HEK293 (cell line): Measurements from ENCODE around the gene SLC51B.
"Not testable (repeated sequence)": the region's sequence is repeated elsewhere in the genome, so short reads cannot be mapped to it uniquely, and the experiment has no call there.

Experiments used
- CTCF ChIA-PET: fragments of 350-600 bp; formaldehyde crosslinking; extraction: SDS; loops from one replicate; lab custom pipeline; 2021; ENCODE audit warnings: antibody characterized with exemption; lab: Yijun Ruan, JAX
- POLR2A ChIA-PET: fragments of 300-600 bp; formaldehyde crosslinking; extraction: SDS; loops from one replicate; lab custom pipeline; 2020; ENCODE audit warnings: antibody characterized with exemption, inconsistent platforms; lab: Yijun Ruan, JAX
- H3K27ac ChIP-seq: fragments of 200-500 bp; sonication (Bioruptor generic); 2 replicates; pipeline ENCODE4 v1.5.1; 2014; ENCODE audit warnings: low read depth, low read length, control low read depth, inconsistent platforms; ENCODE audit errors: extremely low read depth
- H3K36me3 ChIP-seq, 2 experiments: fragments of 200-500 bp in 1 of 2; sonication (Bioruptor generic) in 1 of 2; 1 replicate in 1 of 2; 2 replicates in 1 of 2; pipeline ENCODE4 v1.5.1; 2014 to 2017; ENCODE audit warnings: inconsistent platforms in 2 of 2, low read length in 2 of 2; ENCODE audit not compliant: control insufficient read depth in 2 of 2, insufficient read depth in 1 of 2
- H3K4me1 ChIP-seq: fragments of 200-500 bp; sonication (Bioruptor generic); 2 replicates; pipeline ENCODE4 v1.5.1; 2014; ENCODE audit warnings: mild to moderate bottlenecking, low read length, inconsistent platforms; ENCODE audit not compliant: control insufficient read depth, insufficient read depth
- H3K4me3 ChIP-seq: 2 replicates; pipeline ENCODE4 v1.5.1; 2011; ENCODE audit warnings: low read depth, mild to moderate bottlenecking, control low read depth, low read length, moderate library complexity
- H3K9me3 ChIP-seq: fragments of 200-500 bp; sonication (Bioruptor generic); 2 replicates; pipeline ENCODE4 v1.5.1; 2014; ENCODE audit warnings: low read depth, low read length, inconsistent platforms; ENCODE audit not compliant: control insufficient read depth, insufficient read depth
- GLI4 ChIP-seq: fragments of 450-650 bp; formaldehyde crosslinking; IDR thresholded peaks from 2 replicates; pipeline ENCODE4 v1.5.1; 2016; ENCODE audit warnings: missing biosample characterization, missing genetic modification characterization
- GLIS1 ChIP-seq: fragments of 450-650 bp; formaldehyde crosslinking; IDR thresholded peaks from 2 replicates; pipeline ENCODE4 v1.5.1; 2016; ENCODE audit warnings: missing biosample characterization, missing genetic modification characterization
- GLIS2 ChIP-seq: fragments of 450-650 bp; formaldehyde crosslinking; IDR thresholded peaks from 2 replicates; pipeline ENCODE4 v1.5.1; 2016; ENCODE audit warnings: missing biosample characterization, missing genetic modification characterization
- HOXC10 ChIP-seq: sonication (generic); formaldehyde crosslinking; IDR thresholded peaks from 2 replicates; pipeline ENCODE4 v1.8.1; 2023; ENCODE audit warnings: mild to moderate bottlenecking, missing genetic modification reagents
- KLF16 ChIP-seq: fragments of 450-650 bp; formaldehyde crosslinking; IDR thresholded peaks from 2 replicates; pipeline ENCODE4 v1.5.1; 2017; ENCODE audit warnings: missing biosample characterization, missing genetic modification characterization
- PRDM1 ChIP-seq: fragments of 450-650 bp; formaldehyde crosslinking; IDR thresholded peaks from 2 replicates; pipeline ENCODE4; 2016; ENCODE audit warnings: missing biosample characterization, missing genetic modification characterization
- TSHZ1 ChIP-seq: fragments of 450-650 bp; formaldehyde crosslinking; IDR thresholded peaks from 2 replicates; pipeline ENCODE4 v1.5.1; 2016; ENCODE audit warnings: missing biosample characterization, missing genetic modification characterization, borderline replicate concordance
- ZFP69B ChIP-seq: fragments of 450-650 bp; formaldehyde crosslinking; IDR thresholded peaks from 2 replicates; pipeline ENCODE4 v1.5.1; 2016; ENCODE audit warnings: missing biosample characterization, missing genetic modification characterization
- ZNF366 ChIP-seq: fragments of 450-650 bp; formaldehyde crosslinking; conservative IDR thresholded peaks from 2 replicates; pipeline ENCODE4 v1.5.1; 2016; ENCODE audit warnings: missing biosample characterization, missing genetic modification characterization
- ZNF416 ChIP-seq: fragments of 450-650 bp; formaldehyde crosslinking; IDR thresholded peaks from 2 replicates; pipeline ENCODE4 v1.5.1; 2016; ENCODE audit warnings: missing biosample characterization, missing genetic modification characterization
- ZNF423 ChIP-seq: fragments of 450-650 bp; formaldehyde crosslinking; IDR thresholded peaks from 2 replicates; pipeline ENCODE4 v1.5.1; 2016; ENCODE audit warnings: missing biosample characterization, missing genetic modification characterization
- ZNF580 ChIP-seq: fragments of 450-650 bp; formaldehyde crosslinking; IDR thresholded peaks from 2 replicates; pipeline ENCODE4 v1.5.1; 2016; ENCODE audit warnings: missing biosample characterization, missing genetic modification characterization
- ZNF677 ChIP-seq: fragments of 450-650 bp; IDR thresholded peaks from 2 replicates; pipeline ENCODE4 v1.5.0; 2018; ENCODE audit warnings: missing biosample characterization, mild to moderate bottlenecking, missing genetic modification characterization, moderate library complexity
- ZNF707 ChIP-seq: fragments of 450-650 bp; formaldehyde crosslinking; IDR thresholded peaks from 2 replicates; pipeline ENCODE4 v1.5.1; 2016; ENCODE audit warnings: missing biosample characterization, missing genetic modification characterization
- ZNF776 ChIP-seq: fragments of 450-650 bp; formaldehyde crosslinking; IDR thresholded peaks from 2 replicates; pipeline ENCODE4 v1.5.0; 2017; ENCODE audit warnings: missing biosample characterization, missing genetic modification characterization, borderline replicate concordance
- ZNF777 ChIP-seq: fragments of 450-650 bp; formaldehyde crosslinking; IDR thresholded peaks from 2 replicates; pipeline ENCODE4 v1.5.1; 2017; ENCODE audit warnings: missing biosample characterization, missing genetic modification characterization, borderline replicate concordance
- ZSCAN23 ChIP-seq: fragments of 450-650 bp; formaldehyde crosslinking; IDR thresholded peaks from 2 replicates; pipeline ENCODE4 v1.5.1; 2016; ENCODE audit warnings: missing biosample characterization, missing genetic modification characterization
- ZXDB ChIP-seq: fragments of 450-650 bp; formaldehyde crosslinking; IDR thresholded peaks from 2 replicates; pipeline ENCODE4 v1.5.1; 2016; ENCODE audit warnings: missing biosample characterization, missing genetic modification characterization

SLC51B gene

GRCh38 chr15:65072027-65072426, 26.8 kb downstream of the SLC51B start:
- Histone ChIP-seq H3K27ac (no peak overlapping the region), H3K4me3 (no peak overlapping the region), H3K4me1 (no peaks in the 10 kb centered on the region), H3K9me3 (no peaks in the 10 kb centered on the region), H3K36me3 (no peaks in the 10 kb centered on the region)
- POLR2A ChIA-PET = no interaction called here
- CTCF ChIA-PET = interaction anchor here (0.6 kb wide), 1 partner anchor 1091 kb away, joined by 3 read pairs; no protein-coding TSS in a partner anchor
- TF ChIP-seq ZNF580 (tag by site-specific recombination) (no peak), ZNF366 (no peak), ZNF777 (tag by site-specific recombination) (no peak), ZNF707 (no peak), ZFP69B (tag by site-specific recombination) (no peak)

GRCh38 chr15:65072617-65073016, 27.4 kb downstream of the SLC51B start:
- ChIA-PET CTCF (no interaction called here), POLR2A (interaction anchor here (0.5 kb wide), 1 partner anchor 205 kb away, joined by 3 read pairs; no protein-coding TSS in a partner anchor)
- Histone ChIP-seq H3K27ac (no peak overlapping the region), H3K9me3 (no peaks in the 10 kb centered on the region), H3K4me1 (no peaks in the 10 kb centered on the region), H3K4me3 (no peak overlapping the region), H3K36me3 (no peaks in the 10 kb centered on the region)
- no peak for TF ChIP-seq PRDM1 (tag by site-specific recombination)
- no peak for TF ChIP-seq ZNF416 (tag by site-specific recombination)
- TF ChIP-seq ZXDB (tag by site-specific recombination) = no peak
- no peak for TF ChIP-seq TSHZ1
- no peak for TF ChIP-seq ZNF423 (tag by site-specific recombination)
- TF ChIP-seq ZNF776 (tag by site-specific recombination) = no peak
- no peak for TF ChIP-seq GLIS2 (tag by site-specific recombination)
- no peak for TF ChIP-seq GLIS1 (tag by site-specific recombination)
- TF ChIP-seq ZNF677 (tag by site-specific recombination) = no peak
- TF ChIP-seq HOXC10 = no peak
- no peak for TF ChIP-seq KLF16 (tag by site-specific recombination)
- TF ChIP-seq GLI4 (tag by site-specific recombination) = no peak
- no peak for TF ChIP-seq ZSCAN23

GRCh38 chr15:65074946-65075345, 29.8 kb downstream of the SLC51B start:
- CTCF ChIA-PET = interaction anchor here (1.2 kb wide), 1 partner anchor 27 kb away, joined by 4 read pairs; no protein-coding TSS in a partner anchor
- POLR2A ChIA-PET, H3K36me3 ChIP-seq: not testable (repeated sequence)

More at GRCh38 chr15:65074946-65075345, 29.8 kb downstream of the SLC51B start:
- H3K27ac ChIP-seq, H3K4me3 ChIP-seq, H3K4me1 ChIP-seq, H3K9me3 ChIP-seq: not testable (repeated sequence)
